ENCODE results near the gene PRR3. TPM values are rescaled to one million over a fixed set of nuclear protein-coding genes. Genes with fewer than 3 reads are reported as not detected.

Gene PRR3
- total and polyA plus RNA-seq, 11 donors, result 1.9 to 4.5 (median 3.3) TPM

DNA sequence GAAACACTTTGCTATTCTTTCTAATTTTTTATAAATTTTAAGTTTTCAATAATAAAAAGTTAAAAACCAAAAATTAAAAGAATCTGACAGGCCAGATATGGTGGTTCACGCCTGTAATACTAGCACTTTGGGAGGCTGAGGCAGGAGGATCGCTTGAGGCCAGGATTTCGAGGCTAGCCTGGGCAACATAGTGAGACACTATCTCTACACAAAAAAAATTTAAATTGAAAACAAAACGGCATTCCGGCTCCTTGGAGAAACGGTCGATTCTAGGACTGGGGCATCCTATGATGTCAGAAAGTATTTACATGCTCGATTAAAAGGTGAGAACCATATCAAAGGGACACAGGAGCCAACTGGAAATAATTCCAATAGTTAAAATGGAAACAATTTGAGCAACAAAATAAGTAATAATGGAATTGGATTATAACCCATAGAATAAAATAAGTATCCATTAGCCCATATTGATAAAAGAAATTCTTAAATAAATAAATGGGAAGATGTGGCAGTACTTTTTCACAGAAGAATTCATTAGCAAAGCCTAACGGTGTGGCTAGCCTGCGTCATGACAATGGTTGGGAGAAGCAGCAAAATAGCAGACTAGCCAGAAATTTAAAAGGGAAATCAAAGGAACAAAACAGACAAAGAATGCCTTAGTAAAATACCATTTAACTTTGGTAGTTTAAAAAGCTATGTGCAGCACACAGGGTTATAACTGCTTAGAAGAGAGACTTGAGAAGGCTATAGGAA is 46.5 kb upstream of the PRR3 start:
- peak overlapping the region in 2 of 12 donors; percentile 16 to 90 for H3K27ac ChIP-seq
- WGBS, 4 donors, result 83 to 86% (median 85%) methylated on average over 10 of the region's 10 CpGs
- H3K27me3 ChIP-seq, result no peaks in the 10 kb centered on the region
- intact Hi-C loops (cut with DNase I), result no loop called here
- DNase-seq (no peak), ATAC-seq (no peak)
- TF ChIP-seq POLR2A (IDR thresholded peaks at IDR 0.05), result no peak
- TF ChIP-seq, protein P1, sequence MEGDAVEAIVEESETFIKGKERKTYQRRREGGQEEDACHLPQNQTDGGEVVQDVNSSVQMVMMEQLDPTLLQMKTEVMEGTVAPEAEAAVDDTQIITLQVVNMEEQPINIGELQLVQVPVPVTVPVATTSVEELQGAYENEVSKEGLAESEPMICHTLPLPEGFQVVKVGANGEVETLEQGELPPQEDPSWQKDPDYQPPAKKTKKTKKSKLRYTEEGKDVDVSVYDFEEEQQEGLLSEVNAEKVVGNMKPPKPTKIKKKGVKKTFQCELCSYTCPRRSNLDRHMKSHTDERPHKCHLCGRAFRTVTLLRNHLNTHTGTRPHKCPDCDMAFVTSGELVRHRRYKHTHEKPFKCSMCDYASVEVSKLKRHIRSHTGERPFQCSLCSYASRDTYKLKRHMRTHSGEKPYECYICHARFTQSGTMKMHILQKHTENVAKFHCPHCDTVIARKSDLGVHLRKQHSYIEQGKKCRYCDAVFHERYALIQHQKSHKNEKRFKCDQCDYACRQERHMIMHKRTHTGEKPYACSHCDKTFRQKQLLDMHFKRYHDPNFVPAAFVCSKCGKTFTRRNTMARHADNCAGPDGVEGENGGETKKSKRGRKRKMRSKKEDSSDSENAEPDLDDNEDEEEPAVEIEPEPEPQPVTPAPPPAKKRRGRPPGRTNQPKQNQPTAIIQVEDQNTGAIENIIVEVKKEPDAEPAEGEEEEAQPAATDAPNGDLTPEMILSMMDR (IDR thresholded peaks at IDR 0.05), result no peak
- peaks cover 0 to 54% (median 2%) of the 10 kb centered on the region in 12 donors for H3K4me1 ChIP-seq
- no peaks in the 10 kb centered on the region for H3K9me3 ChIP-seq
- H3K36me3 ChIP-seq, result no peaks in the 10 kb centered on the region
- no peak overlapping the region for H3K4me3 ChIP-seq

GRCh38 chr6:30511169-30511546 is 45.9 kb upstream of the PRR3 start:
- peaks cover 0 to 59% (median 5%) of the 10 kb centered on the region in 12 donors for H3K4me1 ChIP-seq

GRCh38 chr6:30513451-30513850 is 43.6 kb upstream of the PRR3 start:
- Histone ChIP-seq H3K27me3 (no peaks in the 10 kb centered on the region), H3K27ac (no peak overlapping the region), H3K36me3 (no peaks in the 10 kb centered on the region), H3K4me1 (peaks cover 0 to 56% (median 9%) of the 10 kb centered on the region in 12 donors), H3K9me3 (peaks cover 0 to 6% (median 0%) of the 10 kb centered on the region in 12 donors), H3K4me3 (no peak overlapping the region)
- no peak for TF ChIP-seq POLR2A (IDR thresholded peaks at IDR 0.05)
- TF ChIP-seq, protein P1 (IDR thresholded peaks at IDR 0.05), result no peak
- ATAC-seq (no peak), DNase-seq (no peak)
- WGBS, 4 donors, result 96 to 97% (median 96%) methylated on average over 2 of the region's 2 CpGs
- intact Hi-C loops (cut with DNase I), result no loop called here

More at GRCh38 chr6:30511169-30511546, 45.9 kb upstream of the PRR3 start:
- 69 to 83% (median 72%) methylated on average over 5 of the region's 5 CpGs for WGBS, 4 donors
- Histone ChIP-seq H3K4me3 (no peak overlapping the region), H3K36me3 (no peaks in the 10 kb centered on the region), H3K27ac (peak overlapping the region in 2 of 12 donors; percentile 16 to 90), H3K27me3 (no peaks in the 10 kb centered on the region), H3K9me3 (no peaks in the 10 kb centered on the region)
- ATAC-seq, result no peak
- TF ChIP-seq, protein P1 (IDR thresholded peaks at IDR 0.05), result no peak
- no peak for DNase-seq
- intact Hi-C loops (cut with DNase I), result no loop called here

DNA sequence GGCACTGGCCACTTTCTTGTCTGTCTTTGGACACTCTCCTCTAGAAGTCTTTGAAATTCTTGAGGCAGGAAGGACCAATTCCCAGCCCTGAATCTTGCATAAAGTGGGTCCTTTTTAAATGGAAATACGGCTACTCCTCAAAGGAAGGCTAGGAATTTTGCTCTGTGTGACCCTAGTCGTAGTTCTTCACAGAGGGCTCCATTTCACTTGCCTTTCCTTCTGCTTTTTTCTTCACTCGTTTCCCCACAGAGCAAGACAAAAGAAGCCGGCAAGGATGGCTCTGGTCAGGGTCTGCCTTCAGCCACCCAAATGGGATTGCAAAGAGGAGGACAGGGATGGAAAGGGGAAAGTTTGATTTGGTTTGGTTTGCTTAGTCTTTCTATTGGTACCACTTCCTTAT is 42.0 kb upstream of the PRR3 start:
- Histone ChIP-seq H3K4me1 (peaks cover 0 to 40% (median 9%) of the 10 kb centered on the region in 12 donors), H3K27ac (peak overlapping the region; percentile 83 to 99 (median 92)), H3K4me3 (peak overlapping the region in 5 of 12 donors; percentile 51 to 59 (median 57)), H3K36me3 (no peaks in the 10 kb centered on the region), H3K27me3 (no peaks in the 10 kb centered on the region), H3K9me3 (peaks cover 0 to 8% (median 0%) of the 10 kb centered on the region in 12 donors)
- WGBS, 4 donors, result 40 to 50% (median 46%) methylated on average over 4 of the region's 4 CpGs
- no peak for DNase-seq
- intact Hi-C loops (cut with DNase I), result no loop called here
- no peak for TF ChIP-seq POLR2A (IDR thresholded peaks at IDR 0.05)
- TF ChIP-seq, protein P1 (IDR thresholded peaks at IDR 0.05), result no peak
- ATAC-seq, result no peak

Measured in heart left ventricle (tissue), 16 donors.